ENCODE results near the gene CAPN5.

DNA sequence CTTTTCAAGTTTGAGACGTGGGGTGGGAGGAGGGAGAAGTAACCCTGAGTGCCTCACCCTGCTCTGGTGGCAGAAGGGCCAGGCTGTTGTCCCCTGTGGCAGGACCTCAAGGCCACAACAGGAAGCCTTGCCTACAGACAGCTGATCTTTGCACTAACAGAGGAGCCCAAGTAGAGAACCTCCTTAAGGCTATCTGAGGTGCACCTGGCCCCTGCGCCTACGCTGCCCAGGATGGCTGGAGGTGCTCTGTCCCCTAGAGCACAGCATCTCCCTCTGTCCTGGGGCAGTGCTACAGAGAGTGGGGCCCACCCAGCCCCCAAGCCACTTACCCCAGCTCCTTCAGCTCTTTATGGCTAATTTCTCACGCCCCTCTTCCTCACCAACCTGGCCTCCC, 88.3 kb downstream of the CAPN5 start:
- TF ChIP-seq, protein P1, sequence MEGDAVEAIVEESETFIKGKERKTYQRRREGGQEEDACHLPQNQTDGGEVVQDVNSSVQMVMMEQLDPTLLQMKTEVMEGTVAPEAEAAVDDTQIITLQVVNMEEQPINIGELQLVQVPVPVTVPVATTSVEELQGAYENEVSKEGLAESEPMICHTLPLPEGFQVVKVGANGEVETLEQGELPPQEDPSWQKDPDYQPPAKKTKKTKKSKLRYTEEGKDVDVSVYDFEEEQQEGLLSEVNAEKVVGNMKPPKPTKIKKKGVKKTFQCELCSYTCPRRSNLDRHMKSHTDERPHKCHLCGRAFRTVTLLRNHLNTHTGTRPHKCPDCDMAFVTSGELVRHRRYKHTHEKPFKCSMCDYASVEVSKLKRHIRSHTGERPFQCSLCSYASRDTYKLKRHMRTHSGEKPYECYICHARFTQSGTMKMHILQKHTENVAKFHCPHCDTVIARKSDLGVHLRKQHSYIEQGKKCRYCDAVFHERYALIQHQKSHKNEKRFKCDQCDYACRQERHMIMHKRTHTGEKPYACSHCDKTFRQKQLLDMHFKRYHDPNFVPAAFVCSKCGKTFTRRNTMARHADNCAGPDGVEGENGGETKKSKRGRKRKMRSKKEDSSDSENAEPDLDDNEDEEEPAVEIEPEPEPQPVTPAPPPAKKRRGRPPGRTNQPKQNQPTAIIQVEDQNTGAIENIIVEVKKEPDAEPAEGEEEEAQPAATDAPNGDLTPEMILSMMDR (IDR thresholded peaks at IDR 0.05): no peak
- TF ChIP-seq EZH2 (IDR thresholded peaks at IDR 0.05) (no peak), EZH2phosphoT487 (IDR thresholded peaks at IDR 0.05) (no peak)

All from neural progenitor cell (in vitro differentiated cells).